ENCODE measurements around the gene HOXA4. TPM values are rescaled to one million over a fixed set of nuclear protein-coding genes. Genes with fewer than 3 reads are reported as not detected.

Gene HOXA4
- total and polyA plus RNA-seq, 2 donors (not counting 1 experiment from before 2014, with no cell fraction given) = 0.33 to 3.6 TPM

GRCh38 chr7:27168265-27168947, 37.8 kb upstream of the HOXA4 start:
- Histone ChIP-seq H2AFZ (ENCODE audit: low read length) (no peak overlapping the region), H3K4me2 (ENCODE audit: extremely low read depth, insufficient read depth, low read length) (no peak overlapping the region), H3K79me2 (ENCODE audit: control insufficient read depth, insufficient read depth, low read length) (no peaks in the 10 kb centered on the region), H3K4me1 (ENCODE audit: control insufficient read depth, extremely low read depth, insufficient read depth, low read length) (no peaks in the 10 kb centered on the region), H3K9ac (ENCODE audit: insufficient read depth, low read length) (no peak overlapping the region), H3K9me3 (ENCODE audit: control insufficient read depth, insufficient read depth, low read depth, low read length) (no peaks in the 10 kb centered on the region), H3K4me3 (replicated peaks in 1 of 4; ENCODE audit: control extremely low read depth in 1 of 4, insufficient read depth in 1 of 4, low read depth in 3 of 4, low read length in 4 of 4) (no peak overlapping the region), H3K27ac (ENCODE audit: insufficient read depth, low read length) (no peak overlapping the region), H4K20me1 (ENCODE audit: control insufficient read depth, extremely low read depth, insufficient read depth, low read length) (no peaks in the 10 kb centered on the region), H3K27me3 (ENCODE audit: control insufficient read depth, insufficient read depth, low read length) (peaks cover 91% of the 10 kb centered on the region), H3K36me3 (ENCODE audit: control insufficient read depth, insufficient read depth, low read length) (no peaks in the 10 kb centered on the region)
- TF ChIP-seq CTCF (conservative IDR thresholded peaks at IDR 0.05 in 1 of 2, IDR thresholded peaks at IDR 0.05 in 1 of 2; ENCODE audit: low read depth in 1 of 2, low read length in 2 of 2) = no peak
- no peak for TF ChIP-seq EZH2 (IDR thresholded peaks at IDR 0.05; ENCODE audit: low read length, missing control alignments)
- no peak for DNase-seq (ENCODE audit: low read depth in 2 of 2)

- no peaks in the 10 kb centered on the region for H3K36me3 ChIP-seq (ENCODE audit: control insufficient read depth, insufficient read depth, low read length)
- H3K79me2 ChIP-seq (ENCODE audit: control insufficient read depth, insufficient read depth, low read length) = no peaks in the 10 kb centered on the region
- no peak overlapping the region for H3K4me2 ChIP-seq (ENCODE audit: extremely low read depth, insufficient read depth, low read length)
- H3K9me3 ChIP-seq (ENCODE audit: control insufficient read depth, insufficient read depth, low read depth, low read length) = no peaks in the 10 kb centered on the region
- no peak overlapping the region for H3K27ac ChIP-seq (ENCODE audit: insufficient read depth, low read length)
- no peak for DNase-seq (ENCODE audit: low read depth in 2 of 2)
- H3K4me3 ChIP-seq (replicated peaks in 1 of 4; ENCODE audit: control extremely low read depth in 1 of 4, insufficient read depth in 1 of 4, low read depth in 3 of 4, low read length in 4 of 4) = no peak overlapping the region
- TF ChIP-seq CTCF (conservative IDR thresholded peaks at IDR 0.05 in 1 of 2, IDR thresholded peaks at IDR 0.05 in 1 of 2; ENCODE audit: low read depth in 1 of 2, low read length in 2 of 2) (no peak), EZH2 (IDR thresholded peaks at IDR 0.05; ENCODE audit: low read length, missing control alignments) (no peak)
- no peaks in the 10 kb centered on the region for H3K4me1 ChIP-seq (ENCODE audit: control insufficient read depth, extremely low read depth, insufficient read depth, low read length)
- no peak overlapping the region for H2AFZ ChIP-seq (ENCODE audit: low read length)
- H4K20me1 ChIP-seq (ENCODE audit: control insufficient read depth, extremely low read depth, insufficient read depth, low read length) = no peaks in the 10 kb centered on the region
- H3K27me3 ChIP-seq (ENCODE audit: control insufficient read depth, insufficient read depth, low read length) = peaks cover 87% of the 10 kb centered on the region
- no peak overlapping the region for H3K9ac ChIP-seq (ENCODE audit: insufficient read depth, low read length)
These were observed 37.3 kb upstream of the HOXA4 start for GRCh38 chr7:27167916-27168264.

GRCh38 chr7:27166531-27167505, 36.3 kb upstream of the HOXA4 start:
- Histone ChIP-seq H3K9me3 (ENCODE audit: control insufficient read depth, insufficient read depth, low read depth, low read length) (no peaks in the 10 kb centered on the region), H3K79me2 (ENCODE audit: control insufficient read depth, insufficient read depth, low read length) (no peaks in the 10 kb centered on the region), H3K27ac (ENCODE audit: insufficient read depth, low read length) (no peak overlapping the region), H2AFZ (ENCODE audit: low read length) (no peak overlapping the region), H3K4me1 (ENCODE audit: control insufficient read depth, extremely low read depth, insufficient read depth, low read length) (no peaks in the 10 kb centered on the region), H3K36me3 (ENCODE audit: control insufficient read depth, insufficient read depth, low read length) (no peaks in the 10 kb centered on the region), H3K4me3 (replicated peaks in 1 of 4; ENCODE audit: control extremely low read depth in 1 of 4, insufficient read depth in 1 of 4, low read depth in 3 of 4, low read length in 4 of 4) (no peak overlapping the region), H3K9ac (ENCODE audit: insufficient read depth, low read length) (no peak overlapping the region), H4K20me1 (ENCODE audit: control insufficient read depth, extremely low read depth, insufficient read depth, low read length) (no peaks in the 10 kb centered on the region), H3K27me3 (ENCODE audit: control insufficient read depth, insufficient read depth, low read length) (peaks cover 77% of the 10 kb centered on the region), H3K4me2 (ENCODE audit: extremely low read depth, insufficient read depth, low read length) (no peak overlapping the region)
- TF ChIP-seq EZH2 (IDR thresholded peaks at IDR 0.05; ENCODE audit: low read length, missing control alignments) (no peak), CTCF (conservative IDR thresholded peaks at IDR 0.05 in 1 of 2, IDR thresholded peaks at IDR 0.05 in 1 of 2; ENCODE audit: low read depth in 1 of 2, low read length in 2 of 2) (no peak)
- no peak for DNase-seq (ENCODE audit: low read depth in 2 of 2)

Data from fibroblast of lung (primary cell).